ENCODE measurements around the gene HEXD.

- no peak for TF ChIP-seq CTCF (IDR thresholded peaks at IDR 0.05; ENCODE audit: borderline replicate concordance, extremely low read depth, low read length, poor library complexity, severe bottlenecking)
- TF ChIP-seq EZH2 (IDR thresholded peaks at IDR 0.05; ENCODE audit: borderline replicate concordance, low read depth, low read length, severe bottlenecking): no peak
Observed at GRCh38 chr17:82373731-82374625, 44.2 kb upstream of the HEXD start.

Data from DND-41 (cell line).